Measurements from ENCODE around the gene NRTN.

The NRTN gene

GRCh38 chr19:5789886-5790558 lies 14.8 kb upstream of the NRTN start:
- in situ Hi-C loops (cut with MboI; ENCODE audit: low sequenced_read_pairs): no loop called here

DNA sequence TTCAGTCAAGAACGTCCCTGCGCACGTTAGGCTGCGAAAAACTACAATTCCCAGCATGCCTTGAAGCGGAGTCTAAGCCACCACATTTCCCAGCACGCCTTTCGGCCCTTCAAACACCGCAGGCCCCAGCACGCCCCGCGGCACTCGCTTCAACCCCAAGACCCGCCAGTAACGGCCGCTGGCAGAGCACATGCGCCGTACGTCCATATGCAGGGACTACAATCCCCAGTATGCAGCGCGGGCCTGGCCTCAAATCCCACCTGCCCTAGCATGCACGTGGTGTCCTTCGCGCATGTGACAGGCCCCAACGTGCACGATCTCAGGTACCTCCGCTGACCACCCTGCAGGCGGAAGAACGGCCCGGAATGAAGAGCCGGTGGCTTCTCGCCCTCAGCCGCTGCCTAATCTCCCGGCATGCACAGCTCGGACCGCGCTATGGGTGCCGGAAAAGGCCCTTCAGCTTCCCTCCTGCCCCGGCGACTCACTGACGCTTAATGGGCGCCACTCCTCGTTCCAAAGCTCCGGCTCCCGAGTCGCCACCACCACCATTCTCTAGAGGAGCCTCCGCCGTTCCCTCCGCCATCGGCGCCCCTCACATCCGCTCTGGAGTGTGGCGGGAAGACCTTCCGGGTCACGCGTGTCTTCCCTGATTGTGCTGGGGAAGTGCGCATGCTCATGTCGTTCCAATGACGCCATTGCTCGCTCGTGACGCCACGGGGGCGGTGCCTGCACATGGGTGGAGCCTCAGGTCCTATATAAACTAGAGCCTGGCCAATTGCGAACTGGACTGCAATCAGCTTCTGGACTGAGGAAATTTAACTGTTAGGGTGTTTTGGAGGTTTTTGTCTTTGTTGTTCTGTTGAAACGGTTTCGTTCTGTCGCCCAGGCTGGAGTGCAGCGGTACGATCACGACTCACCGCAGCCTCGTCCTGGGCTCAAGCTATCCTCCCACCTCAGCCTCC lies 14.0 kb upstream of the NRTN start, which contains the start of gene DUS3L:
DUS3L (minus strand) TSS at position 605 of the 962 bp plus-strand sequence; CDS start at position 583, 22 bp downstream.
- in situ Hi-C loops (cut with MboI; ENCODE audit: low sequenced_read_pairs): no loop called here

- in situ Hi-C loops (cut with MboI; ENCODE audit: low sequenced_read_pairs): no loop called here
Observed at GRCh38 chr19:5792224-5792623, 12.6 kb upstream of the NRTN start.

- in situ Hi-C loops (cut with MboI; ENCODE audit: low sequenced_read_pairs): no loop called here
Observed at GRCh38 chr19:5793188-5793587, 11.7 kb upstream of the NRTN start.

DNA sequence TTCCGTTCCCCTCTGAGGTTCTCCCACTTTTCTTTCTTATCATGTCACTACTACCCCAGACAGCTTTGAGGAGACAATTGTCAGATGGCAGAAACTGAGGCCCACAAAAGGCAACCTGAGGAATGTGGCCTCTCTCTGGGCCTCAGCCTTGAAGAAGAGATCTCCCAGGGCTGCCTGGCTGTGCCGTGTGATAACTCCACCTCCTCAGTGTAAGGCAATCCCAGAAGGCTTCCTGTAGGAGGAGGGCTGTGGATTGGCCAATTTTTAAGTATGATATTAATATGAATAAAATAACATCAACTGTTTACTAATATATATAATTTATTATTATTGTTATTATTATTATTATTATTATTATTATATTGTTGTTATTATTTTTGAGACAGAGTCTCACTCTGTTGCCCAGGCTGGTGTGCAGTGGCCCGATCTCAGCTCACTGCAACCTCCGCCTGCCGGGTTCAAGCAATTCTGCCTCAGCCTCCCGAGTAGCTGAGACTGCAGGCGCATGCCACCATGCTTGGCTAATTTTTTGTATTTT lies 9.4 kb upstream of the NRTN start:
- in situ Hi-C loops (cut with MboI; ENCODE audit: low sequenced_read_pairs): no loop called here

- in situ Hi-C loops (cut with MboI; ENCODE audit: low sequenced_read_pairs): no loop called here
Observed at GRCh38 chr19:5798244-5798643, 6.6 kb upstream of the NRTN start.

DNA sequence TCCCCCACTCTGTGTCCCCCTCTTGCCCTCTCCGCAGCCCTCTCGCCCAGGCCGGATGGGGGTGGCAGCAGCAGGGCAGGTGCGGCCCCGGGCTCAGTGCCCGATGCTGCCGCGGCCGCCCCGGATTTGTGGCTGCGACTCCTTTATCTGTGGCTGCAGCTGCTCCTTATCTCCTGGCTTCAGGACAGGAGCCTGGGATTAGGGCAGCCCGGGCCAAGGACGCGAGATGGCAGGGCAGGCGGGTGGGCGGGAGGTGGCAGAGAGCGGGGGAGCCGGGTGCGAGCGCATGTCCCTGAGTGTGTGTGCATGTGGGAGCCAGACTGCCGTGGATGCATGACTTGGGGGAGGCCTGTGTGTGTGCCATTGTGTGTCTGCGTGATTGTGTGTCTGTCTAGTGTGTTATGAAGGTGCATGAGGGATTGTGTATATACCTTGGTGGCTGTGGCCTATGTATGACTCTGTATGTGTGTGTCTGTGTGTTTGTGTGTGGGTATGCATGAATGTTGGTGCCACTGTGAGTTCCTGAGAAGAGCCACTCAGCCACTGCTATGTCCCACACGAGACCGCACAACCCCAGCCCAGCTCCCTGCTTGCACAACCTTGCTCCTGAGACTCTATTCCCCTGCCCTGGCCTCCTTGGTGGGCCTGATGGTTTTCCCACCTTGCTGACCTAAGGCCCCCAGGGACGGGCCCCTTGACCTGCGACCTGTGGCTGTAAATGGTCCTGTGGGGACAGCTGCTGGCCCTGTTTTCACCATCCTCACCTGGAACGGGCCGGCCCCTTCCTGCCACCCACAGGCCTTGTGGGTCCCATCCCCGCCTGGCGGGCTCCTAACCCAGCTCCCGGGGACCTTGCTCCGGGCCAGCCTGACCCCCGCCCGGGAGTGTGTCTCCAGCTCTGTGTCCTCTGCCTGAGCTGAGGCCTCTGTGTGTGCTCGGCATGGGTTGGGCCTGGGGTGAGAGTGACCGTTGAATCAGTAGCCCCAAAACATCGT lies 5.3 kb upstream of the NRTN start:
- in situ Hi-C loops (cut with MboI; ENCODE audit: low sequenced_read_pairs): loop anchor here (10.0 kb wide), 1 partner anchor 225 kb away; no protein-coding TSS in a partner anchor

DNA sequence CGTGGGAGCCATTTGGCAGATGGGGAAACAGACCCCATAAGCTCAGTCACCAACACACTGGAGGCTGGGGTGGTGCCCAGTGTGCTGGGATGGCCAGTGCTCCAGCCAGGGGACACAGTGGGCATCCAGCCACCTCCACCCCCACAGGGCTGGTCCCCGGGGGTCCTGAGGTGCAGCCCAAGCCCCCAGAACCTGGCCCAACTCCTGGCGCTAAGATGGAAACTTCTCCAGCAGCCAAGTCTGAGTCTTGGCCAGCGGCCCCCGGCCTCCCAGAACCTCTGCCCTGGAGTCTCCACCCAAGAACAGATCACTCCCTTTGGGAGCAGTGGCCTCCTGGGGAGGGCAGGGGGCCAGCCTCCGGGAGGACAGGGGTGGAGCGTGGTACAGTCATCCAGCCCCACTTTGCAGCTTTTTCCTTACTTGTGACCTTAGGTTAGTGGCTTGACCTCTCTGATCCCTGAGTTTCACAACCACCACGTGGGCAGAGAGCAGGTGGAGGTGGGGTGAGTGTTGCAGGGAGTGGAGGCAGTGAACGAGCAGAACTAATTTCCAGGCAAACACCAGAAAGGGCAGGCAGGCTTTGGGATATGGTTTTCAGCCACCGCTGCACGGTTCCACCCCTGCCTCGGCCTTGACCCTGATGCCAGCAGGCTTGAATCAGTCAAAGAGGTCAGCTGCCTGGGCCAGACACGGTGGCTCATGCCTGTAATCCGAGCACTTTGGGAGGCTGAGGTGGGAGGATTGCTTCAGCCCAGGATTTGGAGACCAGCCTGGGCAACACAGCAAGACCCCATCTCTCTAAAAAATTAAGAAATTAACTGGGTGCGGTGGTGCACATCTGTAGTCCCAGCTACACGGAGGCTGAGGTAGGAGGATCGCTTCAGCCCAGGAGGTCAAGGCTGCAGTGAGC lies 4.3 kb upstream of the NRTN start:
- in situ Hi-C loops (cut with MboI; ENCODE audit: low sequenced_read_pairs): loop anchor here (10.0 kb wide), 1 partner anchor 224 kb away; no protein-coding TSS in a partner anchor

DNA sequence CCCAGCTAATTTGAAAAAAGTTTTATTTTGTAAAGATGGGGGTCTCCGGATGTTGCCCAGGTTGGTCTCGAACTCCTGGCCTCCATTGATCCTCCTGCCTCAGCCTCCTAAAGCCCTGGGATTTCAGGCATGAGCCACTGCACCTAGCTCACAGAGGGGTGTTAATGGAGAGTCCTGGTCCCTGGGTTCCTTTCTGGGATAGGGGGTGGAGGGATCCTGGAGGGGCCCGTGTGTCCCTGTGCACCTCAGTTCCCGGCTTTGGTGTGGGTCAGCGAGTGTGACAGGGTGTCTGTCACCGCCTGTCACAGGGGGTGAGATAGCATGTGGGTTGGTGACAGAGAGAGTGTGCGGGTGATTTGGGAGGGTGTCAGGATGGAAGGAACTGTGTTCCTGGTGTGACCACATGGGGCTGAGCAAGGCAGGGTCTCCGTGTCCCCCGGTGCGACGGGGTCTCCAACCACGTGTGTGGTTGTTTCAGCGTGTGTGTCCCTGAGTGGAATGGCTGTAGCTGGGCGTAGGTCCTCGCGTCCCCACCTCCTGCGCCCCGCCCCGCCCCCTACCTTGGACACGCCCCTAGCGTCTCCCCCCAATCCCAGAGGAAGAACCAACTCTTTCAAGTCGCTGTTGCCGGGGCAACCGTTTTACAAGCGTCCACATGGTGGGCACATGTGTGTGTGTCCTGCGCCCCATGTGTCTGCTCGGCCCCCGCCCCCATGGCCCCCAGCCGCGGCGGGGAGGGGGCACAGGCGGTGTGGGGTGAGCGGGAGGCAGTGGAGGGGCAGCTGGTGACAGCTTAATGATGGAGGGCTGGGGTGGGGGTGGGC lies 2.9 kb upstream of the NRTN start:
- in situ Hi-C loops (cut with MboI; ENCODE audit: low sequenced_read_pairs): loop anchor here (10.0 kb wide), 1 partner anchor 223 kb away; no protein-coding TSS in a partner anchor

- in situ Hi-C loops (cut with MboI; ENCODE audit: low sequenced_read_pairs): loop anchor here (10.0 kb wide), 1 partner anchor 221 kb away; no protein-coding TSS in a partner anchor
Observed at GRCh38 chr19:5803441-5803751, 1.5 kb upstream of the NRTN start.

DNA sequence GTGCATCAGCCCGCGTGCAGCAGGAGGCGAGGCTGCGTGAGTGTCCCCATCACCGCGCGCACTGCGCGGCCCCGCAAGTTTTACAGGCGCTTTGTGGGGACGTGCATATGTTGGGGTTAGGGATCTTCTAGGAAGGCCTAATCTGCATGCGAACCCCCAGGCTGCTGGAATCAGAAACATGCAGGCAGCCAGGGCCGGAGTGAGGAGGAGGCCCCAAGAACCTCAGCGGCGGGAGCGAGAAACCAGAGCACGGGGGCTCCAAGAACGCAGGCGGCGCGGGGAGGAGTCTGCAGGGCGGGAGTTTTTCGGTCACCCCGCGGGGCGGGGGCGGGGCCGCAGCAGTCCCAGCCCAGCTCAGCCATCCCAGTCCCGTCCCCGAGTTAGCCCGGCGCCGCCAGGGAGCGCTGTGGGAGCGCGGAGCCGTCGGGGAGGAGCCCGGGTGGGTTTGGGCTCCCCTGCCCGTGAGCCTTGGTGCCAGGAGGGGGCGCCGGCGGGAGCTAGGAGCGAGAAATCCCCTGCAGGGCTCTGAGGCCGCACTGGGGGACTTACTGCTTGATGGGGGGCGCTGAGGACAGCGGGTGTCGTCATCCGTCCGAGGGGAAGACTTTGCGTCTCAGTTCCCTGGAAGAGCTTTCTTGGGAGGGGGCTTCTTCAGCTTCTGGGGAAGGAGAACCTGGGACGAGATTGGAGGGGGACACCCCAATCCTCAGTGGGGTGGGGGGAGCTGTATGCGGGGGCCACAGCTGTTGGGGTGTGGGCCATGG lies 933 bp upstream of the NRTN start:
- in situ Hi-C loops (cut with MboI; ENCODE audit: low sequenced_read_pairs): loop anchor here (10.0 kb wide), 1 partner anchor 221 kb away; no protein-coding TSS in a partner anchor

GRCh38 chr19:5805462-5806132 lies 730 bp downstream of the NRTN start:
- in situ Hi-C loops (cut with MboI; ENCODE audit: low sequenced_read_pairs): loop anchor here (10.0 kb wide), 1 partner anchor 219 kb away; no protein-coding TSS in a partner anchor

GRCh38 chr19:5806133-5806489 lies 1.2 kb downstream of the NRTN start:
- in situ Hi-C loops (cut with MboI; ENCODE audit: low sequenced_read_pairs): loop anchor here (10.0 kb wide), 1 partner anchor 219 kb away; no protein-coding TSS in a partner anchor

GRCh38 chr19:5806905-5807304 lies 2.0 kb downstream of the NRTN start:
- in situ Hi-C loops (cut with MboI; ENCODE audit: low sequenced_read_pairs): loop anchor here (10.0 kb wide), 1 partner anchor 218 kb away; no protein-coding TSS in a partner anchor

DNA sequence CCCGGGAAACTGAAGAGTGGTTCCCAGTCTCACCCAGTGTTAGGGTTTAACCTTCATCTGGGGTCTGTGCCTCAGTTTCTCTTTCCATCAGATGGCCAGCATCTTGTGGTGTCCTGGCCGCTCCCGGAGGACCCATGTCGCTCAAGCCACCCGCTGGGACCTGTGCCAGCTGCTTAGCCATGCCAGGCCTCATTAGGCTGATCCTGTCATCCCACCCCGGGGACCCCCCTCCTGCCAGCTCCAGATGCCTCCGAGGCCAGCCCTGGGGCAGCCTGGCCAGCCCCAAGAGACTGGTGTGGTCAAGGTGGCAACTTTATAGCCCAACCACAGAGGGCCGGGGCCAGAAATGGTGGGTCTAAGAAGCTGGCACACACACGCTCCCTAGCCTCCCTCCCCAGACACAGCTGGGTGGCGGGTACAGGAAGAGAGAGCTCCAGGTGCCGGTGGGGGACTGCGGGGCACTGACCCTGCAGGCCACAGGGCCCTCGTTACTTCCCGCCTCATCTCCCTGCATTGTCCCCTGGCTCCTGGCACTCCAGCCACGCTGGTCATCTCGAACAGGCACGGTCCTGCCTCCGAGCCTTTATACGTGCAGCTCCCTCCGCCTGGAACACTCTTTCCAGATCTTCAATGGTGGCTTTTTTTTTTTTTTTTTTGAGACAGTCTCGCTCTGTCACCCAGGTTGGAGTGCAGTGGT lies 3.4 kb downstream of the NRTN start:
- in situ Hi-C loops (cut with MboI; ENCODE audit: low sequenced_read_pairs): loop anchor here (10.0 kb wide), 1 partner anchor 217 kb away; no protein-coding TSS in a partner anchor

- in situ Hi-C loops (cut with MboI; ENCODE audit: low sequenced_read_pairs): loop anchor here (10.0 kb wide), 1 partner anchor 216 kb away; no protein-coding TSS in a partner anchor
Observed at GRCh38 chr19:5809053-5809452, 4.2 kb downstream of the NRTN start.
